Endothelial cell of umbilical vein (primary cell): Measurements from ENCODE around the gene CTNND1. TPM values are rescaled to one million over a fixed set of nuclear protein-coding genes. Genes with fewer than 3 reads are reported as not detected.

Experiments used
- BruUV-seq: library from RNA; stranded (reverse); fragments of 400-500 nt; replicated peaks from 2 replicates; lab custom pipeline; 2021; lab: Mats Ljungman, UMichigan
- CTCF ChIA-PET: fragments of 300-600, 350-600 bp; sonication (Branson Sonifier 250); formaldehyde crosslinking; loops from one replicate; lab custom pipeline; 2021; ENCODE audit warnings: antibody characterized with exemption, inconsistent platforms; lab: Charles Lee
- POLR2A ChIA-PET: fragments of 300-600, 350-600 bp; sonication (Branson Sonifier 250); formaldehyde crosslinking; loops from one replicate; lab custom pipeline; 2021; ENCODE audit warnings: antibody characterized with exemption, inconsistent platforms; lab: Charles Lee
- DNase-seq: peaks from one replicate; pipeline ENCODE4 v3.0.0-alpha.2; 2011; ENCODE audit warnings: low read depth, low spot score
- FAIRE-seq: peaks from 2 replicates; lab custom pipeline; 2011; peaks lifted over from hg19 to GRCh38; lab: Jason Lieb, UNC
- H2AFZ ChIP-seq: 2 replicates; pipeline ENCODE4 v1.6.0; 2012; ENCODE audit warnings: low read depth, low read length, control low read depth, inconsistent platforms
- H3K27ac ChIP-seq: 2 replicates; pipeline ENCODE4 v1.5.1; 2011; ENCODE audit warnings: low read depth, mild to moderate bottlenecking, control low read depth, low read length, moderate library complexity; ENCODE audit not compliant: insufficient read depth
- H3K27me3 ChIP-seq, 2 experiments: 2 replicates each; pipeline versions ENCODE4 v1.6.0 to v1.6.1; 2011; ENCODE audit warnings: low read length in 2 of 2, mixed read lengths in 1 of 2; ENCODE audit not compliant: control insufficient read depth in 2 of 2, insufficient read depth in 2 of 2
- H3K36me3 ChIP-seq, 2 experiments: 2 replicates in 1 of 2; 3 replicates in 1 of 2; pipeline ENCODE4 v1.5.1; 2011; ENCODE audit warnings: low read length in 2 of 2, mild to moderate bottlenecking in 1 of 2, moderate library complexity in 1 of 2; ENCODE audit not compliant: control insufficient read depth in 2 of 2, insufficient read depth in 2 of 2; ENCODE audit errors: extremely low read depth in 1 of 2
- H3K4me1 ChIP-seq: 3 replicates; pipeline ENCODE4 v1.5.1; 2011; ENCODE audit warnings: mild to moderate bottlenecking, low read length; ENCODE audit not compliant: control insufficient read depth, insufficient read depth; ENCODE audit errors: extremely low read depth
- H3K4me2 ChIP-seq: 2 replicates; pipeline ENCODE4 v1.6.1; 2011; ENCODE audit warnings: low read length, control low read depth, mixed read lengths; ENCODE audit not compliant: insufficient read depth
- H3K4me3 ChIP-seq, 3 experiments: fragments of 200-600 bp in 1 of 3; sonication (generic), shearing (Covaris generic) in 1 of 3; replicated peaks in 1 of 3; 2 replicates each; pipeline ENCODE4 v1.5.1; 2011 to 2016; ENCODE audit warnings: control low read depth in 3 of 3, low read length in 3 of 3, mild to moderate bottlenecking in 2 of 3, inconsistent platforms in 1 of 3, low read depth in 1 of 3, moderate library complexity in 1 of 3; ENCODE audit not compliant: insufficient read depth in 1 of 3
- H3K79me2 ChIP-seq: 2 replicates; pipeline ENCODE4 v1.6.0; 2012; ENCODE audit warnings: low read length, inconsistent platforms; ENCODE audit not compliant: control insufficient read depth, insufficient read depth
- H3K9ac ChIP-seq: replicated peaks from 2 replicates; pipeline ENCODE3; 2011; ENCODE audit warnings: low read length, control low read depth; ENCODE audit not compliant: insufficient read depth; ENCODE audit errors: extremely low read depth
- H3K9me1 ChIP-seq: replicated peaks from 3 replicates; pipeline ENCODE4 v1.6.0; 2011; ENCODE audit warnings: mild to moderate bottlenecking, low read length; ENCODE audit not compliant: control insufficient read depth, insufficient read depth; ENCODE audit errors: extremely low read depth
- H3K9me3 ChIP-seq: replicated peaks from 2 replicates; pipeline ENCODE4 v1.5.1; 2012; ENCODE audit warnings: low read length, inconsistent platforms; ENCODE audit not compliant: control insufficient read depth, insufficient read depth
- H4K20me1 ChIP-seq: replicated peaks from 2 replicates; pipeline ENCODE3; 2011; ENCODE audit warnings: mild to moderate bottlenecking, low read length; ENCODE audit not compliant: control insufficient read depth, insufficient read depth; ENCODE audit errors: extremely low read depth
- CTCF ChIP-seq, 2 donors: IDR thresholded peaks; 1 replicate in 1 of 2; 2 replicates in 1 of 2; pipeline ENCODE4 v1.5.1; 2011; ENCODE audit warnings: low read length in 2 of 2, mild to moderate bottlenecking in 2 of 2, moderate library complexity in 2 of 2, control low read depth in 1 of 2, inconsistent platforms in 1 of 2, low read depth in 1 of 2; ENCODE audit not compliant: insufficient read depth in 1 of 2; ENCODE audit errors: extremely low read depth in 1 of 2
- EZH2 ChIP-seq: IDR thresholded peaks from 2 replicates; pipeline ENCODE4 v1.6.1; 2012; ENCODE audit warnings: borderline replicate concordance, low read depth, mild to moderate bottlenecking, moderate library complexity, low read length, inconsistent platforms; ENCODE audit not compliant: severe bottlenecking
- FOS ChIP-seq: IDR thresholded peaks from 2 replicates; pipeline ENCODE4 v1.6.1; 2011; ENCODE audit warnings: mild to moderate bottlenecking, low read length, moderate library complexity, borderline replicate concordance; ENCODE audit not compliant: insufficient read depth
- GATA2 ChIP-seq: IDR thresholded peaks from 2 replicates; pipeline ENCODE4 v1.7.0; 2011; ENCODE audit warnings: low read depth, mild to moderate bottlenecking, moderate library complexity, mixed read lengths, low read length; ENCODE audit not compliant: insufficient read length, insufficient read depth
- JUN ChIP-seq: IDR thresholded peaks from 2 replicates; pipeline ENCODE4 v1.6.1; 2011; ENCODE audit warnings: borderline replicate concordance, low read depth; ENCODE audit not compliant: insufficient read length, insufficient read depth
- MAX ChIP-seq: IDR thresholded peaks from 2 replicates; pipeline ENCODE4 v1.6.1; 2011; ENCODE audit not compliant: insufficient read depth, insufficient read length
- MYC ChIP-seq: IDR thresholded peaks from one replicate; pipeline ENCODE4 v1.6.1; 2011; ENCODE audit warnings: mild to moderate bottlenecking, low read depth, low read length
- POLR2A ChIP-seq: IDR thresholded peaks from 2 replicates; pipeline ENCODE4 v1.6.1; 2012; ENCODE audit warnings: low read depth, mild to moderate bottlenecking, control low read depth, low read length
- POLR2AphosphoS5 ChIP-seq: IDR thresholded peaks from 2 replicates; pipeline ENCODE4 v1.6.1; 2012; ENCODE audit warnings: low read depth, mild to moderate bottlenecking, control low read depth, low read length, moderate library complexity; ENCODE audit not compliant: insufficient read depth
- dilution Hi-C: fragments of 300-500 bp; cut with MboI; formaldehyde crosslinking; loops from one replicate; pipeline ENCODE4 v1.15.0; 2019; ENCODE audit warnings: low sequenced_read_pairs; ENCODE audit not compliant: extremely low pct_ligation_motif_present
- intact Hi-C: fragments of 100-400 bp; cut with micrococcal nuclease; formaldehyde crosslinking; loops from one replicate; pipeline ENCODE4 v1.10.0; 2022
- polyA plus RNA-seq, 4 experiments: library from polyadenylated mRNA; depleted of rRNA in 3 of 4; stranded (reverse) in 3 of 4; unstranded in 1 of 4; fragments of >200 nt; gene quantifications; 2 replicates each; pipeline versions ENCODE4 v1.2.1 to v1.2.3, GENCODE V29; 2011 to 2012; ENCODE audit warnings: missing spikeins in 1 of 4
- total RNA-seq: library from RNA; stranded (reverse); gene quantifications from 2 replicates; pipeline ENCODE4 v1.2.3, GENCODE V29; 2021

CTNND1 gene
- total and polyA plus RNA-seq, 2 donors (not counting 3 experiments of a cell fraction or from before 2014, with no cell fraction given), result 152 to 268 TPM

- Histone ChIP-seq H4K20me1 (no peaks in the 10 kb centered on the region), H3K9ac (no peak overlapping the region), H3K4me2 (no peak overlapping the region), H3K9me3 (no peaks in the 10 kb centered on the region), H3K27ac (no peak overlapping the region), H3K79me2 (peaks cover 58% of the 10 kb centered on the region), H3K36me3 (no peaks in the 10 kb centered on the region), H3K4me3 (no peak overlapping the region), H3K9me1 (no peaks in the 10 kb centered on the region), H3K27me3 (no peaks in the 10 kb centered on the region), H2AFZ (no peak overlapping the region), H3K4me1 (no peaks in the 10 kb centered on the region)
- no peak for TF ChIP-seq POLR2A
- TF ChIP-seq POLR2AphosphoS5, result no peak
- TF ChIP-seq FOS, result no peak
- no peak for TF ChIP-seq EZH2
- no peak for TF ChIP-seq GATA2
- no peak for TF ChIP-seq MAX
- no peak for TF ChIP-seq MYC
- no peak for TF ChIP-seq CTCF (IDR thresholded peaks at IDR 0.05; ENCODE audit: extremely low read depth in 1 of 2, insufficient read depth in 1 of 2, low read depth in 1 of 2, low read length in 2 of 2)
- TF ChIP-seq JUN, result no peak
- CTCF ChIA-PET, result interaction anchor here (0.6 kb wide), 1 partner anchor 25 kb away, joined by 4 read pairs; no protein-coding TSS in a partner anchor
- intact Hi-C loops, result no loop called here
- POLR2A ChIA-PET, result no interaction called here
- FAIRE-seq (no peak), DNase-seq (no peak)
- no TSS peak for BruUV-seq
- dilution Hi-C loops, result no loop called here
These were observed 32.1 kb upstream of the CTNND1 start for GRCh38 chr11:57729479-57729878.
